Osteoblast (primary cell): ENCODE results near the gene C19orf47. TPM values are rescaled to one million over a fixed set of nuclear protein-coding genes. Genes with fewer than 3 reads are reported as not detected.

Experiments
- DNase-seq: peaks from one replicate; pipeline ENCODE4 v3.0.0; 2011; ENCODE audit warnings: low spot score, mixed read lengths; ENCODE audit not compliant: insufficient read length; ENCODE audit errors: missing footprints
- H2AFZ ChIP-seq: 2 replicates; pipeline ENCODE4 v1.6.0; 2011; ENCODE audit warnings: mild to moderate bottlenecking, low read length
- H3K27ac ChIP-seq: 2 replicates; pipeline ENCODE4 v1.5.1; 2011; ENCODE audit warnings: mild to moderate bottlenecking, low read depth, low read length, moderate library complexity
- H3K27me3 ChIP-seq: 2 replicates; pipeline ENCODE4 v1.6.0; 2012; ENCODE audit warnings: mild to moderate bottlenecking, control low read depth, inconsistent platforms, low read length, moderate library complexity; ENCODE audit not compliant: insufficient read depth
- H3K36me3 ChIP-seq: 2 replicates; pipeline ENCODE4 v1.5.1; 2011; ENCODE audit warnings: mild to moderate bottlenecking, low read length, control low read depth, moderate library complexity; ENCODE audit not compliant: insufficient read depth
- H3K4me1 ChIP-seq: 2 replicates; pipeline ENCODE4 v1.5.1; 2011; ENCODE audit warnings: mild to moderate bottlenecking, low read length, control low read depth, moderate library complexity; ENCODE audit not compliant: insufficient read depth
- H3K4me2 ChIP-seq: 2 replicates; pipeline ENCODE4 v1.6.0; 2011; ENCODE audit warnings: mild to moderate bottlenecking, low read length; ENCODE audit not compliant: insufficient read depth
- H3K4me3 ChIP-seq: fragments of 200-600 bp; sonication (generic); 3 replicates; pipeline ENCODE4 v1.5.1; 2012; ENCODE audit warnings: mild to moderate bottlenecking, low read length, inconsistent platforms; ENCODE audit not compliant: insufficient read depth
- H3K79me2 ChIP-seq: 2 replicates; pipeline ENCODE4 v1.6.0; 2012; ENCODE audit warnings: mild to moderate bottlenecking, low read length, control low read depth, inconsistent platforms; ENCODE audit not compliant: insufficient read depth
- H3K9me3 ChIP-seq: 2 replicates; pipeline ENCODE4 v1.5.1; 2011; ENCODE audit warnings: low read depth, low read length, control low read depth
- H4K20me1 ChIP-seq: 2 replicates; pipeline ENCODE4 v1.6.0; 2012; ENCODE audit warnings: mild to moderate bottlenecking, low read length, control low read depth; ENCODE audit not compliant: insufficient read depth
- total RNA-seq: library from RNA; depleted of rRNA; stranded (reverse); fragments of >200 nt; gene quantifications from 2 replicates; pipeline ENCODE4 v1.2.3, GENCODE V29; 2012
- TF ChIP-seq, protein P1 (sequence below): IDR thresholded peaks from 2 replicates; pipeline ENCODE4 v1.5.1; 2011; ENCODE audit warnings: mild to moderate bottlenecking, low read depth, low read length, moderate library complexity; ENCODE audit errors: extremely low read depth

C19orf47 gene
- total RNA-seq, 1 donor, result 3.6 TPM

DNA sequence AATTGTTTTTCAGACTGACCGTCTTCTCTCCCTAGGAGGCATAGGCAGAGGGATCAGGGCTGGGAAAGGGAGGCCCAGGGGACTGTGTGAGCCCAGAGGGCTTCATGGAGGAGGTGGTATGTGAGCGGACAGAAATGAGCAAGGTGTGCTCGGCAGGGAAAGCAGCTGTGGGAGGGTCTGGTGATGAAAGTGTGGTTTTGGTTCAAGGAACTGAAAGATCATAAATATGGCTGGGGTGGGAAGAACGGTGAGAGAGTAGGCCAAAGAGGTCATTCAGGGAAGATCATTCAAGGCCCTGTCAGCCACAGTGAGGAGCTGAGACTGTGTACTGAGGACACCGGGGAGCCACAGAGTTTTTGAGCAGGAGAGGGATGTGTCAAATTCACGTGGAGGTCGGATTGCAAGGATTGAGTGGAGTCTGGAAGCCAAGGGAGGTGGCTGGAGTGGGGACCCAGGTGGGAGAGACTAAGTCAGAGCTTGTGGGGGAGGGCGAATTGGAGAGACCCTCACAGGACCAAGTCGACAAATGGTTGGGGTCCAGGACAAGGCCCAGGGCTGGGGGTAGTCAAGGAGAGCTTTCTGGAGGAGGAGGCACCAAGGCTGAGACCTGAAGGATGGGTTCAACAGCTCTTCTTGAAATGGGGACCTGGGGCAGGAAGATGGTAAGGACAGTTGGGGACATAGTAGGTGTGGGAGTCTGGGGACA lies 7.9 kb upstream of the C19orf47 start:
- H4K20me1 ChIP-seq, result peaks cover 14% of the 10 kb centered on the region
- no peaks in the 10 kb centered on the region for H3K9me3 ChIP-seq
- TF ChIP-seq, protein P1, sequence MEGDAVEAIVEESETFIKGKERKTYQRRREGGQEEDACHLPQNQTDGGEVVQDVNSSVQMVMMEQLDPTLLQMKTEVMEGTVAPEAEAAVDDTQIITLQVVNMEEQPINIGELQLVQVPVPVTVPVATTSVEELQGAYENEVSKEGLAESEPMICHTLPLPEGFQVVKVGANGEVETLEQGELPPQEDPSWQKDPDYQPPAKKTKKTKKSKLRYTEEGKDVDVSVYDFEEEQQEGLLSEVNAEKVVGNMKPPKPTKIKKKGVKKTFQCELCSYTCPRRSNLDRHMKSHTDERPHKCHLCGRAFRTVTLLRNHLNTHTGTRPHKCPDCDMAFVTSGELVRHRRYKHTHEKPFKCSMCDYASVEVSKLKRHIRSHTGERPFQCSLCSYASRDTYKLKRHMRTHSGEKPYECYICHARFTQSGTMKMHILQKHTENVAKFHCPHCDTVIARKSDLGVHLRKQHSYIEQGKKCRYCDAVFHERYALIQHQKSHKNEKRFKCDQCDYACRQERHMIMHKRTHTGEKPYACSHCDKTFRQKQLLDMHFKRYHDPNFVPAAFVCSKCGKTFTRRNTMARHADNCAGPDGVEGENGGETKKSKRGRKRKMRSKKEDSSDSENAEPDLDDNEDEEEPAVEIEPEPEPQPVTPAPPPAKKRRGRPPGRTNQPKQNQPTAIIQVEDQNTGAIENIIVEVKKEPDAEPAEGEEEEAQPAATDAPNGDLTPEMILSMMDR, result no peak
- no peak for DNase-seq
- no peak overlapping the region for H3K4me3 ChIP-seq
- H2AFZ ChIP-seq, result no peak overlapping the region
- H3K79me2 ChIP-seq, result peaks cover 18% of the 10 kb centered on the region
- H3K27ac ChIP-seq, result no peak overlapping the region
- no peaks in the 10 kb centered on the region for H3K27me3 ChIP-seq
- H3K4me2 ChIP-seq, result no peak overlapping the region
- peaks cover 3% of the 10 kb centered on the region for H3K36me3 ChIP-seq
- no peaks in the 10 kb centered on the region for H3K4me1 ChIP-seq

DNA sequence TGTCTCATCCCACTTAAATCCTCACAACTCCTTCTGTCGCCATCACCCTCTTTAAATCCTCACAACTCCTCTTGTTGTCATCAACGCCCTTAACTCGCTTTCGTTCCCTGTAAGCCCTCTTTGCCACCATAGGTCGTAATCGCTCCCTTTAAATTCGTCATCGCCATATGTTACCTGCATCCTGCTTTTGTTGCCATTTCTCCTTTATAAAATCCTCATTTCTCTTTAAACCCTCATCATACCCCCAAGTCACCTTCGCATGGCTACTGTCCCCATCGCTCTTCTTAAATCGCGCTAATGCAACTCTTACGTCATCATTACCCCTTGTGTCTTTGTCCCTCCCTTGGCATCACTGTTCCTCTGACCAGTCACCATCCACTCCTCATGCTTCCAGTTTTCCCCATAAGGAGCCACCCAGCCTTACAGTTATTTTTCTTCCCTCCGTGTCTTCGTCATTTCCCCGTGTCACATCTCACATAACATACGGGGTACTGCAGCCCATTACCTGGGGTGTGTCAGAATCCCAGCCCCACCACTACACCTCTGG lies 837 bp upstream of the C19orf47 start:
- Histone ChIP-seq H3K36me3 (peaks cover 4% of the 10 kb centered on the region), H3K27ac (peak overlapping the region; percentile 87), H3K9me3 (no peaks in the 10 kb centered on the region), H3K27me3 (no peaks in the 10 kb centered on the region), H3K79me2 (peaks cover 49% of the 10 kb centered on the region), H4K20me1 (no peaks in the 10 kb centered on the region), H3K4me3 (peak overlapping the region; percentile 87), H3K4me1 (peaks cover 10% of the 10 kb centered on the region), H2AFZ (peak overlapping the region; percentile 89), H3K4me2 (peak overlapping the region; percentile 91)
- TF ChIP-seq, protein P1, result no peak
- DNase-seq, result peak; percentile 96

DNA sequence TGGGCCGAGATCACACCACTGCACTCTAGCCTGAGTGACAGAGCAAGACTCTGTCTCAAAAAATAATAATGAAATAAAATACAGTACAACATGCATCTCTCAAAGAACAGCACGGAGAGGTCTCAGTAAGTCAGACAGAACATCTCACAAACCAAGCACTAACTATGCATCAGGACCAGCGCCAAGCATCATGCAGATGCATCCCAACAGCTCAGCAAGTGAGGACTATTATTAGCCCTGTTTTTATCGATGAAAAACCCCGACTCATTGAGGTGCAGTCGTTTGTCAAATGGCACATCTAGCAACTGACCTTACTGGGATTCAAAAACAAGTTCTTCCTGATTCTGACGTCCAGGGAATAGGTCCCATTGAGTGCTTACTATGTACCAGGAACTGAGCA lies 3.8 kb downstream of the C19orf47 start:
- DNase-seq, result no peak
- H3K27ac ChIP-seq, result no peak overlapping the region
- H3K27me3 ChIP-seq, result no peaks in the 10 kb centered on the region
- no peaks in the 10 kb centered on the region for H3K9me3 ChIP-seq
- H2AFZ ChIP-seq, result no peak overlapping the region
- TF ChIP-seq, protein P1, result no peak
- H3K4me2 ChIP-seq, result no peak overlapping the region
- H4K20me1 ChIP-seq, result no peaks in the 10 kb centered on the region
- no peak overlapping the region for H3K4me3 ChIP-seq
- peaks cover 4% of the 10 kb centered on the region for H3K36me3 ChIP-seq
- H3K4me1 ChIP-seq, result peaks cover 9% of the 10 kb centered on the region
- H3K79me2 ChIP-seq, result peaks cover 58% of the 10 kb centered on the region

DNA sequence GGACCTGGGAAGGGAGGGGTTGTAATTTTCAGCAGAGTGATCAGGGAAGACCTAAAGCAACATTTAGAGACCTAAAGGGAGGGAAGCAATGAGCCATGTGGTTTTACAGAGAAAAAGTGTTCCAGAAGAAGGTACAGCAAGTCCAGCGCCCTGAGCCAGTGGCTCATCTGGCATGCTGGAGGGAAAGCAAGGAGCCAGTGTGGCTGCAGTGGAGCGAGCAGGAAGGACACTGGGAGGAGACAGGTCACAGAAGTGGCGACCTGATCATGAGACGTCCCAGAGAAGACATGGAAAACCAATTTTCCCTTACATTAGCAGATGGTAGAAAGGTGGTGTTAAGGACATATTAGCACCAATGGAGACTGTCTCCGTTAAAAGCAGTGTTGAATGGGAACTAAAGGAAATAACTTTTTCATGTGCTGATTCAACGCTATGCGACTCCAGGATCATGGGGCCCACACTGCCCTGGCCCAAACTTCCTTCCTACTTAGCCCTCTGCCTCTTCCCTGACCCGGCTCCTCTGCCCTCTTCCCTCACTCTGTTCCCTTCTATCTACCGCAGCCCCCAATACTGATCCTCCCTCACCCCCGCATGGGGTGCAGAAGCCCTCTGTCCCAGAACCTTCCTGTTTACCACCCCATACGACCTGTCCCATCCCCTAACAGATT lies 5.4 kb downstream of the C19orf47 start:
- no peaks in the 10 kb centered on the region for H3K9me3 ChIP-seq
- no peak overlapping the region for H3K27ac ChIP-seq
- H3K79me2 ChIP-seq, result peaks cover 54% of the 10 kb centered on the region
- H3K27me3 ChIP-seq, result no peaks in the 10 kb centered on the region
- no peak overlapping the region for H3K4me3 ChIP-seq
- H3K4me1 ChIP-seq, result peaks cover 5% of the 10 kb centered on the region
- H4K20me1 ChIP-seq, result no peaks in the 10 kb centered on the region
- DNase-seq, result peak; percentile 45
- H2AFZ ChIP-seq, result no peak overlapping the region
- H3K36me3 ChIP-seq, result peaks cover 4% of the 10 kb centered on the region
- H3K4me2 ChIP-seq, result no peak overlapping the region
- TF ChIP-seq, protein P1, result no peak
